HG03045 (cell line): ENCODE data around the gene WNT7A.

Experiments used
- ATAC-seq: cut with Tn5 transposase; IDR thresholded peaks from one replicate; pipeline ENCODE4 v1.9.1; 2021; ENCODE audit warnings: mild to moderate bottlenecking, moderate library complexity; ENCODE audit not compliant: unreplicated experiment

WNT7A gene

GRCh38 chr3:13885704-13886010 lies 5.8 kb upstream of the WNT7A start:
- no peak for ATAC-seq

DNA sequence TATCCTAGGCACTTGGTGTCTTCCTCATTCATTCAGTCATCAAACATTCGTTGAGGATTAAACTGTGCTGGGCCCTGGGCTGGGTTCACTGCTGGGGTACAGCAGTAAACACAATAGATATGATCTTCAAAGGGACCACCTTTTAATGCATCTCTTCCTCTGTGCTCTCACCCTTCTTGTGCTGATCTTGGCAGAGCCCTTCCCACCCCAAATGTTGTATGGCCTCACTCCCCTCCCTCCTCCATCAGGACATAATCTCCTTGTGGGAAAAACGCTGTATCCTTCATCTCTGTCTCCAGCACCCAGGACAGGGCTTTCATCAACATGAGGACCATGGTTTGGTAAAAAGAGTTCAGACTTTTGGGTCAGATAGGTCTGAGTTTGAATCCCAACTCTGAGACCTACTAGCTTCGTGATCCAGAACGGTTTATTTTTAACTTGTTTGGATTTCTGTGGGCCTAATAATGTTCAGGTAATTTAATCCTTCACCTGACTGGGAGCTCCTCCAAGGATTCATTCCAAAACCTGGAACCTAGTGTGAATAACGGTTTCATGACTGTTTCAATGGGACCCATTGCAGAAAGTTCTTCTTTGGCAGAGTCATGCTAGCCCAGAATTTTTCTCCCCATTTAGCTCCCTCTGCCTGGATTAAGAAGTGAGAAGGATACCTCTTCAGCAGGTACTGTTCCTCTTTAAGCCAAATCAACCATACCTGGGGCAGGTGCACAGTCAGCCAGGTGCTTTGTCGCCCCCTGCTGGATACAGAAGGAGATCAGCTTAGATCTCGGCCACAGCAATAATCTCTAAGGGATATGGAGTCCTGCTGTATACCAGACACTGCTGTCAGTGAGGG lies 5.2 kb upstream of the WNT7A start:
- no peak for ATAC-seq

DNA sequence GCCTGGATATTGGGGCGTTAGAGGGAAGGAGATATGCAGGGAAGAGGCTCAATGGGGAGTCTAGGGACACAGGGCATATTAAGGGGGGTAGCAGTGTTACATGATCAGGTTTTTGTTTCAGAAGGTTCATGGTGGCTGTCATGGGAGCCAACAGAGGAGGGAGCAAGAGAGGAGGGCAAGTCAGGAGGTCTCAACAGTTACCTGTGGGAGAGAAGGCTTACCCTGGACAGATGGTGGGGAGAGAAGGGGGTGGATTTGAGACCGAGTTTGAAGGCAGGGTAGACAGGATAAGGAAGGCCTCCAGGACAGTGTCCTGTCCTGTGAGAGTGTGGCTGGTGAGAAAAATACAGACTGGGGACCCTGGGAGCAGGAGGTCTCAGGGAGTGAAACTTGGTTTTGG lies 3.8 kb upstream of the WNT7A start:
- ATAC-seq: no peak

DNA sequence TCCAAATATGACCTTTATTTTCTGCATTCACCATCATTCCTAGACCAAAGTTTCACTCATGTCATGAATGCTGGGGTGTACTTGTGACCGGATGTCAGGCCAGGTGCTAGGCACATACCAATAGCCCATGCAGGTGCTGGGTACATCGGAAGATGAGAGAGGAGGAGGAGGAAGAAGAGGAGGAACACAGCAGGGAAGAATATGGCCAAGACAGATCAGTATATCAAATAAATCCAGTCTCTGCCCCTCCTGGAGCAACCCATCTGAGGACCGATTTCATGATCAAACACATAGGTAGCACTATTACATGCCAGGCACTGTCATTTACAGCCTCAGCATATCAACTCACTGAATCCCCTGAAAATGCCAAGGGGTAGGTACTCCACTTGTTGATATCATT lies 3.0 kb upstream of the WNT7A start:
- ATAC-seq: no peak

DNA sequence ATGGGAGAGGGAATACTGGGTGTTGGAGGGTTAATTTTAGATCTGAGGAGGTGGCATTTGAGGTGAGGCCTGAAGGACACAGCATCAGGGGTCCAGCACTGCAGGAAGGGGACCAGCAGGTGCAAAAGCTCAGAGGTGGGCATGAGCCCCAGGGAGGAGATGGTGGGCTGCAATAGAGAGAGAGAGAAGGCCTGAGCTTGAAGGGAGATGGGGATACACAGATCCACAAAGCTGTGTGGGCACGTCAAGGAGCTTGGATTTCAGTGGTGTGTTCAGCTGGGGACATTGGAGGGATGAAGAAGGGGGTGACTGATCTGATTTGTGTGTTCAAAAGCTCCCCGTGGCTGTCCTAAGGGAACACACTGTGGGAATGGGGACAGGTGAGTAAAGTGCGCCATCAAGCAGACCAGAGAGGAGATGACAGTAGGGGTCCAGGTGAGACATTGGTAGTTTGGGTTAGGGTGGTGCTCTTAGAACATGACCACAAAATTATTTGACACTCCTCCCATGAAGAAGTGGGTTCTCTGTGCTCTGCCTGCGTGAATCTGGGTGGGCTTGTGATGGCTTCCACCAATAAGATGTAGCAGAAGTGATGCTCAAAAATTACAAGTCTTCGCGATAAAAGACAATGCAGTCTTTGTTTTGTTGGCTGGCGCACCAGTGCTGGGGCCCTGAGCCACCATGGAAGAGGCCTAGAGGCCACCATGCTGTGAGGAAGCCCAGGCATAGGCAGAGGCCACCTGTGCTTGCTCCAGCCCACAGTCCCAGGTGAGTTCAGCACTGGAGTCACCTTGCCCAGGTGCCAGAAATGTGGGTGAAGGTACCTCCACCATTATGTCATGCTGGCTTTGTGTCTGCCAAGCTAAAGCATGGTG lies 1.9 kb upstream of the WNT7A start:
- ATAC-seq: no peak

DNA sequence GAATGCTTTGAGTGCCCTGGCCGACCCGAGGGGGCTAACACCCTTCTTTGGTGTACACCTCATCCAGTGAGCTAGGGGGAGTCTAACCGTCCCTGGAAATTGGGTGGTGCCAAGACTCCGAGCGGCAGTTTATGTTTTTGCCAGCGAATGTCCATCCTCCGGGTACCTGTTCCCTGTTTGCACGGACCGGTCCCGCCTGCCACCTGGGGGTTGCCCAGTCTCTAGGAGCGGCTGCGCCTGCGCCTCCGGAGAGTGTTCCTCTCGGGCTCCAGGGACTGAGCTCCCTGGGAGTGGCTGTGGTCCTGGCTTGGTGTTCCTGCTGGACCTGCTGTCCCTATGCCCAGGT lies 913 bp upstream of the WNT7A start:
- no peak for ATAC-seq

- no peak for ATAC-seq
Measured at GRCh38 chr3:13879102-13879945, 547 bp downstream of the WNT7A start.

DNA sequence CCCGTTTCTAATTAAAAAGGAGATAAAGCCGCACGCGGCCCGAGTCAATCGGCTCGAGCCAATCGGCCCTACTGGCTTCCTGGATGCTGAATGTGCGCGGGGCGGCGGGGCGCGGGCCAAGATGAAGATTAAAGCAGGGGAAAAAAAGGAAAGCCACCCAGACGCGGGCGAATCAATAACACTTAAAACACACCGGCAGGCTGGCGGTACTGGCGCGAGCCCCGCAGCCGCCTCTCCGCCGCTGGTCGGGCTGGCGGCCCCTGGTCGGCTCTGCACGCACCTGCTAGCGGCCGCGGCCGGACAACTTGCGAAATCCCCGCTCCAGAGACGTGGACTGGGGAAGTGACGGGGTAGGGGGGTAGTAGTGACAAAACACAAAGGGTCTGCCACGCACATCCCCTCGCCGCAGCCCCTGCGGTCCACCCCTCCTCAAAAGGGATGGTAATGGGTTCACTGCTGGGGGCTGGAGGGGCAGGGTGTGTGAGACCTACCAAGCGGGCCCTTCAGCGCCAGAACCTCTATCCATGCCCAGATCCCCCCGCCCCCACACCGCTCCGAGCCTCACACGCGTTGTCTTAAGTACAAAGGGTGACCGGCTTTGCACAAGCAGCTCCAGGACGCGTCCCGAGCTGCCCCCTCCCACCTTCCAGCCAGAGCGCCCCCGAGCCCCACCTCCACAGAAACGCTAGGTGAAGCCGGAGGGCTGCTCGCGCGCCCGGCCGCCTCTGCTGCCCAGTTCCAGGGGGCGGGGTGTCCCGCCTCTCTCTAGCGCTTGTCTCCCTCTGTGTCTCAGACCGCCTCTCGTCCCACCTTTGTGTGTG lies 1.4 kb downstream of the WNT7A start:
- ATAC-seq: no peak

- ATAC-seq: no peak
Measured at GRCh38 chr3:13877911-13878280, 2.0 kb downstream of the WNT7A start.

GRCh38 chr3:13876451-13877100 lies 3.3 kb downstream of the WNT7A start:
- no peak for ATAC-seq

DNA sequence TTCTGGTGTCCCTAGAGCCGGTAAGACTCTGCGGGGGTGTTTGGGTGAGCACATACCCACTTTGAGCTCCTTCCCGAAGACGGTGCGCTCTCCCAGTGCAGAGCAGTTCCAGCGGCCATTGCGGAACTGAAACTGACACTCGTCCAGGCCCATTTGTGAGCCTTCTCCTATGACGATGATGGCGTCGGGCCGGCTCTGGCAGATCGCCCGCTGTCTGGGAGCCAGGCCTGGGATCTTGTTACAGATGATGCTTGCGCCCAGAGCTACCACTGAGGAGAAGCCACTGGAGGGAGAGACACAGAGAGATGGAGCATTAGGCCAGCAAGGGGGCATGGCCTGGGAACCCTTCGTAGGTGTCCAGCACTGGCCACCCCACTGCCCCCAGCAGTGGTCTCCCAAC lies 5.0 kb downstream of the WNT7A start:
- ATAC-seq: no peak

DNA sequence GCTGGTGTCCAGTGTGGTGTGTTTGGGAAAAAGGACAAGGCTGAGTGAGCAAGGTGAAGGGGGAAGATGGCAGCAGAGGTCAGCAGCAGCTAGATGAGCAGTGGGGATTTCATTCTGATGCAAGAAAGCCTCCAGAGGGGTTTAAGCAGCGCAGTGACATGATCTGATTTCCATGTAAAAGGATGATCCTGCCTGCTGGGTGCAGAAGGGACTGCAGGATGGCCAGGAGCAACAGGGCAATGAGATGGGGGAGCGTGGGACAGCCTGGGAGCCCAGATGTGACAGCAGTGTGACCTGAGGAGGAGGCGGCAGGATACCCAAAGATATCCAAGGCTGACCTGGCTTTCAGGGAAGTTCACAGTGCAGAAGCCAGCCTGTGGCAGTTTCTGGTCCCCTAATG lies 6.1 kb downstream of the WNT7A start:
- ATAC-seq: no peak

GRCh38 chr3:13872451-13872850 lies 7.4 kb downstream of the WNT7A start:
- no peak for ATAC-seq

- ATAC-seq: no peak
Measured at GRCh38 chr3:13871791-13872190, 8.1 kb downstream of the WNT7A start.

DNA sequence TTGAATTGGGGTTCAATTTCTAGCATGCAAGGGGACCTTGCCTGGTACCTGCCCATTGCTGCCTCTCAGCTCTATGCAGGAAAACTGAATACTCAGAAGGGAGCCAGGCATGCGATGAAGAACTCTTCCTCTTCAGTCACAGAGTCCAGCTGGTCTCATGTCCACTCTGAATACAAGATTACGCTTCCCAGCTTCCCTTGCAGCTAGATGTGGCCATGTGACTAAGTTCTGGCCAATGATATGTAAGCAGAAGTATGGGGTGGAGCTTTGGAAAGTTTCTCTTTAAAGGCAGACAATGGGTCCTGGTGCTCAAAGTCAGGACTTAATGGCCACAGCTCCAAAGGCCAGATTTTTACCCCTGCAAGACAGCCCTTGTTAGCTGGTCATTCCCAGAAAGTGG lies 9.0 kb downstream of the WNT7A start:
- no peak for ATAC-seq

GRCh38 chr3:13869761-13870343 lies 10.0 kb downstream of the WNT7A start:
- ATAC-seq: no peak

GRCh38 chr3:13868844-13869724 lies 10.8 kb downstream of the WNT7A start:
- no peak for ATAC-seq

- no peak for ATAC-seq
Measured at GRCh38 chr3:13867732-13868131, 12.1 kb downstream of the WNT7A start.
